PFSK-1 (cell line): ENCODE measurements around the gene AKR1B15.

Experiments
- FOXP2 ChIP-seq: optimal IDR thresholded peaks from 2 replicates; pipeline ENCODE3; 2011; ENCODE audit warnings: borderline replicate concordance, control low read depth, inconsistent platforms; ENCODE audit not compliant: insufficient read depth; ENCODE audit errors: extremely low read length, extremely low read depth
- POLR2AphosphoS5 ChIP-seq: IDR thresholded peaks from 2 replicates; pipeline ENCODE4 v1.6.1; 2012; ENCODE audit warnings: low read depth, mild to moderate bottlenecking, control low read depth, low read length, moderate library complexity
- SIN3A ChIP-seq: IDR thresholded peaks from 2 replicates; pipeline ENCODE4 v1.6.1; 2012; ENCODE audit warnings: mild to moderate bottlenecking, low read length, moderate library complexity, borderline replicate concordance; ENCODE audit not compliant: insufficient read depth
- TAF1 ChIP-seq: IDR thresholded peaks from 2 replicates; pipeline ENCODE4 v1.6.1; 2012; ENCODE audit warnings: low read length, control low read depth, borderline replicate concordance; ENCODE audit not compliant: insufficient read depth
- TF ChIP-seq, protein P1 (sequence below), 2 experiments: IDR thresholded peaks; 2 replicates each; pipeline versions ENCODE4 v1.6.1 to v1.8.0; 2011 to 2012; ENCODE audit warnings: low read depth in 2 of 2, low read length in 2 of 2, control low read depth in 1 of 2, inconsistent platforms in 1 of 2, mild to moderate bottlenecking in 1 of 2, moderate library complexity in 1 of 2; ENCODE audit not compliant: insufficient read depth in 1 of 2

AKR1B15 gene

DNA sequence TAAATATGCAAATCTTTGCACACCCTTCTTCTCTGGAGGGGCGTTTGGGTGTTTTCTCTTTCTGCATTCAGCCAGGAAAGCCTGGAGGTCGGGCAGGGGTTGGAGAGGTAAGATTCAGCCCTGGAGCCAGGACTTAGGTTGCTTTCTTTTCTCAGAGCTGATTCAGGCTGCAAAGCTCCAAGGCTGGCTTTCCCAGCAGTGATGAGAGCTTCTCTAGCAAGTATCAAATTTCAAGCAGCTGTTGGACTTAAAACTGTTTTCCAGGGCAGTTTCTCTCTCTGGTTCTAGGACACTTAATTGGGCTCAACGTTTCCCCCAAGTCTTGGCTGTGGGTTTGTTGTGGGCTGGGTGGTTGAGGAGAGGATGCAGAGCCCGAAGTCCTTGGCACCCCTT is 20.9 kb upstream of the AKR1B15 start:
- TF ChIP-seq SIN3A (no peak), TAF1 (no peak), POLR2AphosphoS5 (no peak), FOXP2 (no peak)
- TF ChIP-seq, protein P1, sequence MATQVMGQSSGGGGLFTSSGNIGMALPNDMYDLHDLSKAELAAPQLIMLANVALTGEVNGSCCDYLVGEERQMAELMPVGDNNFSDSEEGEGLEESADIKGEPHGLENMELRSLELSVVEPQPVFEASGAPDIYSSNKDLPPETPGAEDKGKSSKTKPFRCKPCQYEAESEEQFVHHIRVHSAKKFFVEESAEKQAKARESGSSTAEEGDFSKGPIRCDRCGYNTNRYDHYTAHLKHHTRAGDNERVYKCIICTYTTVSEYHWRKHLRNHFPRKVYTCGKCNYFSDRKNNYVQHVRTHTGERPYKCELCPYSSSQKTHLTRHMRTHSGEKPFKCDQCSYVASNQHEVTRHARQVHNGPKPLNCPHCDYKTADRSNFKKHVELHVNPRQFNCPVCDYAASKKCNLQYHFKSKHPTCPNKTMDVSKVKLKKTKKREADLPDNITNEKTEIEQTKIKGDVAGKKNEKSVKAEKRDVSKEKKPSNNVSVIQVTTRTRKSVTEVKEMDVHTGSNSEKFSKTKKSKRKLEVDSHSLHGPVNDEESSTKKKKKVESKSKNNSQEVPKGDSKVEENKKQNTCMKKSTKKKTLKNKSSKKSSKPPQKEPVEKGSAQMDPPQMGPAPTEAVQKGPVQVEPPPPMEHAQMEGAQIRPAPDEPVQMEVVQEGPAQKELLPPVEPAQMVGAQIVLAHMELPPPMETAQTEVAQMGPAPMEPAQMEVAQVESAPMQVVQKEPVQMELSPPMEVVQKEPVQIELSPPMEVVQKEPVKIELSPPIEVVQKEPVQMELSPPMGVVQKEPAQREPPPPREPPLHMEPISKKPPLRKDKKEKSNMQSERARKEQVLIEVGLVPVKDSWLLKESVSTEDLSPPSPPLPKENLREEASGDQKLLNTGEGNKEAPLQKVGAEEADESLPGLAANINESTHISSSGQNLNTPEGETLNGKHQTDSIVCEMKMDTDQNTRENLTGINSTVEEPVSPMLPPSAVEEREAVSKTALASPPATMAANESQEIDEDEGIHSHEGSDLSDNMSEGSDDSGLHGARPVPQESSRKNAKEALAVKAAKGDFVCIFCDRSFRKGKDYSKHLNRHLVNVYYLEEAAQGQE (IDR thresholded peaks at IDR 0.05; ENCODE audit: insufficient read depth in 1 of 2, low read depth in 2 of 2, low read length in 2 of 2) = no peak

DNA sequence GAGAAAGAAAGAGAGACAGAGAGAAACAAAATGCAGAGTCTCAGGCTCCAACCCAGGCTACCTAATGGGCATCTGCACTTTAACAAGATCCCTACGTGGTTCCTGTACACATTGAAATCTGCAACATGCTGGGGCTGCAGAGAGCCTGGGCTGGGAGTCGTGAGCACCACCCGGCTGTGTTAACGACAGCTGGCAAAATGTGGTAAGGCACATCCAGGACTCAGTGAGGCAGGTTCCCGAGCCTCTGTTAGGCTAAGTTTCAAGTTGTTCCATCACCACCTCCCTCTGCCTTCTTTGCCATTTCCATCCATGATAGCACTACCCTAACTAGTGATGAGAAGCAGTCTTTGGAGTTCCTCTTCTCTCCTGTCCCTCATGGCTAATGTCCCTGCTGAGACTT is 20.2 kb upstream of the AKR1B15 start:
- TF ChIP-seq POLR2AphosphoS5 (no peak), TAF1 (no peak), FOXP2 (no peak), SIN3A (no peak)
- TF ChIP-seq, protein P1 (IDR thresholded peaks at IDR 0.05; ENCODE audit: insufficient read depth in 1 of 2, low read depth in 2 of 2, low read length in 2 of 2) = no peak

DNA sequence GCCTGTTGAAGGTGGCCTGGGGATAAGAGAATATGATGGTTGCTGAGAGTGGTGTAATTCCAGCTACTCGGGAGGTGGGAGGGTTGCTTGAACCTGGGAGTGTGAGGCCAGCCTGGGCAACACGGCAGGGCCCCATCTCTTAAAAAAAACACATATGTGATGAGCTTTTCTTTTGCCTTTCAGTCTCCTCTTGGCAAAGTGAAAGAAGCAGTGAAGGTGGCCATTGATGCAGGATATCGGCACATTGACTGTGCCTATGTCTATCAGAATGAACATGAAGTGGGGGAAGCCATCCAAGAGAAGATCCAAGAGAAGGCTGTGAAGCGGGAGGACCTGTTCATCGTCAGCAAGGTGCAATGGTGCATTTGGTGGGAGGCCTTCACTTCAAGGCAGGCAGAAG is 18.4 kb upstream of the AKR1B15 start:
- TF ChIP-seq, protein P1 (IDR thresholded peaks at IDR 0.05; ENCODE audit: insufficient read depth in 1 of 2, low read depth in 2 of 2, low read length in 2 of 2) = no peak
- TF ChIP-seq TAF1 (no peak), SIN3A (no peak), POLR2AphosphoS5 (no peak)

DNA sequence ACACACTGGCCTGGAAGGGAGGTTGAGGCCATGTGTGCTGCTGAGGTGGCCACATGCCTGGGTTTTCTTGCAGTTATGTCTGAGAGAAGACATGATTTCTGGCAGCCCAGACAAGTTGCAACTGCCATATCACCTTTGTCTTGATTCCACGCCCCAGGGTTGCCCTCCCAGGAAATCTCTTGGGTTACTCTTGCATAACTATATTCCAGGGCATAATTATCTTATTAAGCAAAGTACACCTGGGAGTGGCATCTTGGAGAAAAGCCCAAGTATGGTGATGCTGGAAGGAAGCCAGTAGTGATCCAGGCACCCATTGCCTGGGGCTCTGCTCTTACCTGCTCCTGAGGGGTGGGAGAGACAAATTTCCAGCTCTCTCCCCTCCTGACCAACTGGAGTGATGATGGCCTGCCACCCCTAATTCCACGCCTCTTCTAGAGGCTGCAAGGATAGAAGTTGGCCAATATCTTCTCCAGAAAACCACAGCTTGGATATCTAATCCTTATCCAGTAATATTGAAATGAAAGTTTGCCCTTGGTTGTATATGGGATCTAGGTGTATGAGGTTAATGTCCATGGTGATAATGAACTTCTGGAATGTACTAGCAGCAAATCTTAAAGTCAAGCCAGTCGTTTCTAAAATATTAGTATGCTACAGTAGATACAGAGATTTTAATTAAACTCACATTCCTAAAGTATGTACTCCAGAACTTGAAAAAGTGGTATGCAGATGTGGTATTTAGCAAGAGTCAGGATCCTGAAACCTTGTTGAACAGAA is 16.5 kb upstream of the AKR1B15 start:
- TF ChIP-seq POLR2AphosphoS5 = no peak
- no peak for TF ChIP-seq TAF1
- no peak for TF ChIP-seq SIN3A
- TF ChIP-seq, protein P1 (IDR thresholded peaks at IDR 0.05; ENCODE audit: insufficient read depth in 1 of 2, low read depth in 2 of 2, low read length in 2 of 2) = no peak
- no peak for TF ChIP-seq FOXP2

DNA sequence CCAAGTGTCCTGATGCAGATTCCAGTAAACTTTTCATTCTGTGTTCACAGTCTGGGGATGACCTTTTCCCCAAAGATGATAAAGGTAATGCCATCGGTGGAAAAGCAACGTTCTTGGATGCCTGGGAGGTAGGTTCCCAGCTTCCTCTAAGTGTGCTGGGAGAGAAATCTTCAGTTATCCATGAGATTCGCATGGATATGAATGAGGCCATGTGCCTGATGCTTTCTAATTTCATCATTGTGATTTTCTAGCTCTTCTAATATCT is 16.0 kb upstream of the AKR1B15 start:
- TF ChIP-seq POLR2AphosphoS5 (no peak), TAF1 (no peak), FOXP2 (no peak)
- TF ChIP-seq, protein P1 (IDR thresholded peaks at IDR 0.05; ENCODE audit: insufficient read depth in 1 of 2, low read depth in 2 of 2, low read length in 2 of 2) = no peak
